HepG2 (cell line): ENCODE measurements around the gene RYR2. TPM values are rescaled to one million over a fixed set of nuclear protein-coding genes. Genes with fewer than 3 reads are reported as not detected.

Experiments
- ATAC-seq: fragments of 200-7000 bp; cut with Tn5 transposase; 3 replicates; pipeline ENCODE4 v1.9.1; 2020; ENCODE audit warnings: mild to moderate bottlenecking, moderate library complexity
- BruUV-seq: library from RNA; stranded (reverse); fragments of 400-500 nt; replicated peaks from 2 replicates; lab custom pipeline; 2021; lab: Mats Ljungman, UMichigan
- CTCF ChIA-PET: fragments of 300-600 bp; formaldehyde crosslinking; extraction: SDS; loops from one replicate; lab custom pipeline; 2021; ENCODE audit warnings: low total read pairs, inconsistent platforms, low intra/inter-chr PET ratio; lab: Yijun Ruan, JAX
- POLR2A ChIA-PET: fragments of 350-600 bp; sonication (Branson Sonifier 250); formaldehyde crosslinking; loops from one replicate; lab custom pipeline; 2020; ENCODE audit warnings: antibody characterized with exemption, inconsistent platforms; lab: Yijun Ruan, JAX
- DNase-seq: peaks from one replicate; pipeline ENCODE4 v3.0.0-alpha.2; 2015; ENCODE audit warnings: low spot score
- FAIRE-seq: peaks from 3 replicates; lab custom pipeline; 2011; peaks lifted over from hg19 to GRCh38; lab: Jason Lieb, UNC
- H2AFZ ChIP-seq: one replicate; pipeline ENCODE4 v1.6.1; 2011; ENCODE audit warnings: low read length, inconsistent platforms
- H3K27ac ChIP-seq: fragments of 300-600 bp; 3 replicates; pipeline ENCODE4 v1.8.0; 2011; ENCODE audit warnings: mixed run types, mild to moderate bottlenecking, mixed read lengths, low read length, inconsistent platforms; ENCODE audit not compliant: insufficient read depth; ENCODE audit errors: extremely low read length
- H3K27me3 ChIP-seq, 2 experiments: fragments of 200-600 bp in 1 of 2; 2 replicates in 1 of 2; 3 replicates in 1 of 2; pipeline versions ENCODE4 v1.6.0 to v1.8.0; 2011; ENCODE audit warnings: low read length in 2 of 2, mild to moderate bottlenecking in 2 of 2, moderate library complexity in 2 of 2, inconsistent platforms in 1 of 2; ENCODE audit not compliant: insufficient read depth in 2 of 2, control insufficient read depth in 1 of 2
- H3K36me3 ChIP-seq, 2 experiments: fragments of 200-600 bp in 1 of 2; replicated peaks in 1 of 2; 2 replicates in 1 of 2; 3 replicates in 1 of 2; pipeline versions ENCODE4 v1.5.1 to v1.8.0; 2011; ENCODE audit warnings: low read length in 2 of 2, inconsistent platforms in 1 of 2; ENCODE audit not compliant: insufficient read depth in 2 of 2, control insufficient read depth in 1 of 2
- H3K4me1 ChIP-seq: 2 replicates; pipeline ENCODE4 v1.5.1; 2012; ENCODE audit warnings: low read length, inconsistent platforms; ENCODE audit not compliant: insufficient read depth
- H3K4me2 ChIP-seq: 2 replicates; pipeline ENCODE4 v1.6.0; 2011; ENCODE audit warnings: low read depth, low read length, inconsistent platforms
- H3K4me3 ChIP-seq, 3 experiments: fragments of 200-600 bp in 1 of 3; sonication (generic), shearing (Covaris generic) in 1 of 3; replicated peaks in 1 of 3; 2 replicates each; pipeline ENCODE4 v1.5.1; 2011 to 2016; ENCODE audit warnings: low read length in 3 of 3, inconsistent platforms in 2 of 3, low read depth in 2 of 3, mild to moderate bottlenecking in 2 of 3, control low read depth in 1 of 3, mixed read lengths in 1 of 3; ENCODE audit not compliant: insufficient read depth in 1 of 3
- H3K79me2 ChIP-seq: one replicate; pipeline ENCODE4 v1.6.1; 2011; ENCODE audit warnings: low read length, inconsistent platforms; ENCODE audit not compliant: insufficient read depth
- H3K9ac ChIP-seq: 2 replicates; pipeline ENCODE4 v1.6.0; 2011; ENCODE audit warnings: mild to moderate bottlenecking, low read depth, low read length, inconsistent platforms; ENCODE audit not compliant: insufficient read depth
- H3K9me3 ChIP-seq: 2 replicates; pipeline ENCODE4 v1.5.1; 2012; ENCODE audit warnings: mild to moderate bottlenecking, low read length
- H4K20me1 ChIP-seq: 2 replicates; pipeline ENCODE4 v1.6.0; 2011; ENCODE audit warnings: inconsistent platforms, mild to moderate bottlenecking, low read length, moderate library complexity; ENCODE audit not compliant: insufficient read depth
- MLLT10 ChIP-seq: sonication (generic); formaldehyde crosslinking; IDR thresholded peaks from 2 replicates; pipeline ENCODE4 v1.4.0; 2020; ENCODE audit warnings: missing genetic modification reagents
- SALL2 ChIP-seq: sonication (generic); formaldehyde crosslinking; IDR thresholded peaks from 2 replicates; pipeline ENCODE4 v1.8.1; 2023; ENCODE audit warnings: mild to moderate bottlenecking, missing genetic modification reagents, inconsistent platforms
- TOE1 ChIP-seq: sonication (generic); formaldehyde crosslinking; IDR thresholded peaks from 2 replicates; pipeline ENCODE4 v1.4.0; 2020; ENCODE audit warnings: mild to moderate bottlenecking, missing genetic modification reagents
- TRAFD1 ChIP-seq: sonication (generic); formaldehyde crosslinking; IDR thresholded peaks from 2 replicates; pipeline ENCODE4 v1.5.1; 2020; ENCODE audit warnings: missing genetic modification reagents, mild to moderate bottlenecking, borderline replicate concordance
- ZNF12 ChIP-seq: sonication (generic); formaldehyde crosslinking; IDR thresholded peaks from 2 replicates; pipeline ENCODE4 v1.5.0; 2020; ENCODE audit warnings: missing genetic modification reagents
- ZNF337 ChIP-seq: sonication (generic); formaldehyde crosslinking; IDR thresholded peaks from 2 replicates; pipeline ENCODE4 v1.5.1; 2020; ENCODE audit warnings: missing genetic modification reagents, low read depth, mild to moderate bottlenecking, borderline replicate concordance
- ZNF407 ChIP-seq: sonication (generic); formaldehyde crosslinking; IDR thresholded peaks from one replicate; pipeline ENCODE4 v1.5.1; 2020; ENCODE audit warnings: mild to moderate bottlenecking, missing genetic modification reagents; ENCODE audit errors: not compliant biosample characterization
- ZNF589 ChIP-seq: sonication (generic); formaldehyde crosslinking; conservative IDR thresholded peaks from 2 replicates; pipeline ENCODE4 v1.8.0; 2022; ENCODE audit warnings: mild to moderate bottlenecking, moderate library complexity, missing genetic modification reagents
- WGBS: methylation state at CpG from one replicate; pipeline ENCODE4 v1.1.6; 2017; ENCODE audit warnings: low lambda C conversion rate; 5-methylcytosine and 5-hydroxymethylcytosine counted together
- in situ Hi-C: cut with HindIII; loops from 2 replicates; pipeline ENCODE4 v1.10.0; 2017; ENCODE audit warnings: low pct_unique_long_range_greater_than_20kb; ENCODE audit not compliant: extremely low pct_ligation_motif_present
- intact Hi-C: fragments of 100-400 bp; cut with micrococcal nuclease; formaldehyde crosslinking; loops from one replicate; pipeline ENCODE4 v1.10.0; 2022; ENCODE audit not compliant: unreplicated experiment
- polyA plus RNA-seq, 8 experiments: library from polyadenylated mRNA; depleted of rRNA in 3 of 8; stranded (reverse) in 7 of 8; unstranded in 1 of 8; fragments of >200 nt; fragmentation: Illumina TruSeq in 4 of 8; extraction: Trizol in 4 of 8; gene quantifications; 2 replicates each; pipeline versions ENCODE4 v1.2.1 to v1.2.3, GENCODE V29; 2011 to 2016; ENCODE audit warnings: low read depth in 4 of 8, missing spikeins in 1 of 8, mixed read lengths in 1 of 8; ENCODE audit not compliant: insufficient read depth in 1 of 8
- total RNA-seq, 5 experiments: library from RNA; depleted of rRNA; stranded (reverse); fragments of >200 nt; fragmentation: Illumina TruSeq; extraction: Trizol; gene quantifications; 2 replicates each; pipeline ENCODE4 v1.2.3, GENCODE V29; 2016; ENCODE audit warnings: low read depth in 1 of 5

RYR2 gene
- total and polyA plus RNA-seq, 2 of the 13 experiments (the other 11 are each of a cell fraction or from before 2014, with no cell fraction given) = not detected

- no peak for TF ChIP-seq ZNF407 (CRISPR knock-in tag)
Observed at GRCh38 chr1:237763137-237763536, 721.2 kb downstream of the RYR2 start (continued).

- no TSS peak for BruUV-seq
- H3K36me3 ChIP-seq = no peaks in the 10 kb centered on the region
- intact Hi-C loops (no loop called here), in situ Hi-C loops (no loop called here)
- no peak for FAIRE-seq
- ChIA-PET CTCF (no interaction called here), POLR2A (no interaction called here)
- H2AFZ ChIP-seq = no peak overlapping the region
- no peaks in the 10 kb centered on the region for H3K9me3 ChIP-seq
- H3K79me2 ChIP-seq = no peaks in the 10 kb centered on the region
- 8% methylated on average over 2 of the region's 2 CpGs for WGBS
- no peak overlapping the region for H3K27ac ChIP-seq
- no peaks in the 10 kb centered on the region for H4K20me1 ChIP-seq
- H3K9ac ChIP-seq = no peak overlapping the region
- DNase-seq = no peak
- no peak for ATAC-seq
- no peaks in the 10 kb centered on the region for H3K27me3 ChIP-seq
- H3K4me1 ChIP-seq = no peaks in the 10 kb centered on the region
- H3K4me3 ChIP-seq = no peak overlapping the region
- H3K4me2 ChIP-seq = no peak overlapping the region
- no peak for TF ChIP-seq SALL2 (CRISPR knock-in tag)
- TF ChIP-seq ZNF589 (CRISPR knock-in tag) = no peak
- no peak for TF ChIP-seq ZNF337 (CRISPR knock-in tag)
- TF ChIP-seq ZNF12 (CRISPR knock-in tag) = no peak
- no peak for TF ChIP-seq MLLT10 (CRISPR knock-in tag)
- TF ChIP-seq TRAFD1 = no peak
- TF ChIP-seq TOE1 (CRISPR knock-in tag) = no peak
Observed at GRCh38 chr1:237763751-237764150, 721.8 kb downstream of the RYR2 start.
